Esophagus muscularis mucosa (tissue), 3 donors: ENCODE results near the gene HOXA9.

ENCODE experiments used
- CTCF ChIP-seq, 3 experiments: fragments of 200-600 bp in 2 of 3; fragments of 450-650 bp in 1 of 3; sonication (generic) in 2 of 3; IDR thresholded peaks; one replicate each; pipeline ENCODE4 v1.5.1; 2017 to 2019; ENCODE audit warnings: antibody characterized with exemption in 3 of 3, mild to moderate bottlenecking in 2 of 3, moderate library complexity in 1 of 3
- POLR2A ChIP-seq: fragments of 450-650 bp; IDR thresholded peaks from one replicate; pipeline ENCODE4 v1.6.1; 2017; ENCODE audit warnings: antibody characterized with exemption, moderate library complexity, mild to moderate bottlenecking, low read depth

- TF ChIP-seq CTCF (IDR thresholded peaks at IDR 0.05) (no peak), POLR2A (no peak)
Measured at GRCh38 chr7:27124096-27124901, 41.0 kb downstream of the HOXA9 start.
